Measurements from ENCODE around the gene IMPDH1.

- TF ChIP-seq EP300 (IDR thresholded peaks at IDR 0.05) (peak in 1 of 4 donors; percentile 11), POLR2A (IDR thresholded peaks at IDR 0.05) (no peak), POLR2AphosphoS5 (IDR thresholded peaks at IDR 0.05) (peak; percentile 78 to 84 (median 83))
- TF ChIP-seq, protein P1, sequence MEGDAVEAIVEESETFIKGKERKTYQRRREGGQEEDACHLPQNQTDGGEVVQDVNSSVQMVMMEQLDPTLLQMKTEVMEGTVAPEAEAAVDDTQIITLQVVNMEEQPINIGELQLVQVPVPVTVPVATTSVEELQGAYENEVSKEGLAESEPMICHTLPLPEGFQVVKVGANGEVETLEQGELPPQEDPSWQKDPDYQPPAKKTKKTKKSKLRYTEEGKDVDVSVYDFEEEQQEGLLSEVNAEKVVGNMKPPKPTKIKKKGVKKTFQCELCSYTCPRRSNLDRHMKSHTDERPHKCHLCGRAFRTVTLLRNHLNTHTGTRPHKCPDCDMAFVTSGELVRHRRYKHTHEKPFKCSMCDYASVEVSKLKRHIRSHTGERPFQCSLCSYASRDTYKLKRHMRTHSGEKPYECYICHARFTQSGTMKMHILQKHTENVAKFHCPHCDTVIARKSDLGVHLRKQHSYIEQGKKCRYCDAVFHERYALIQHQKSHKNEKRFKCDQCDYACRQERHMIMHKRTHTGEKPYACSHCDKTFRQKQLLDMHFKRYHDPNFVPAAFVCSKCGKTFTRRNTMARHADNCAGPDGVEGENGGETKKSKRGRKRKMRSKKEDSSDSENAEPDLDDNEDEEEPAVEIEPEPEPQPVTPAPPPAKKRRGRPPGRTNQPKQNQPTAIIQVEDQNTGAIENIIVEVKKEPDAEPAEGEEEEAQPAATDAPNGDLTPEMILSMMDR (IDR thresholded peaks at IDR 0.05), result no peak
Observed at GRCh38 chr7:128343554-128344430, 66.0 kb downstream of the IMPDH1 start, which contains the start of gene RBM28.

Data from sigmoid colon (tissue), 4 donors.